HepG2 (cell line): Measurements from ENCODE around the gene NDUFB5. TPM values are rescaled to one million over a fixed set of nuclear protein-coding genes. Genes with fewer than 3 reads are reported as not detected.

Source experiments
- ASH2L ChIP-seq: fragments of 300-600, 200-600 bp; sonication (generic); IDR thresholded peaks from 2 replicates; pipeline ENCODE4 v1.7.0; 2017; ENCODE audit warnings: low read depth, mild to moderate bottlenecking, moderate library complexity, mixed read lengths, low read length; ENCODE audit not compliant: insufficient read length
- KDM5B ChIP-seq: sonication (generic); formaldehyde crosslinking; IDR thresholded peaks from 2 replicates; pipeline ENCODE4 v1.4.0; 2020; ENCODE audit warnings: missing genetic modification reagents, mild to moderate bottlenecking, borderline replicate concordance
- POGZ ChIP-seq: sonication (generic); formaldehyde crosslinking; IDR thresholded peaks from 2 replicates; pipeline ENCODE4 v1.4.0; 2020; ENCODE audit warnings: mild to moderate bottlenecking, missing genetic modification reagents
- SMARCC2 ChIP-seq: fragments of 450-650 bp; IDR thresholded peaks from 2 replicates; pipeline ENCODE4 v1.6.1; 2017; ENCODE audit warnings: antibody characterized with exemption, mild to moderate bottlenecking
- SOX6 ChIP-seq, 2 experiments: fragments of 450-650 bp in 1 of 2; sonication (generic) in 1 of 2; formaldehyde crosslinking in 1 of 2; IDR thresholded peaks; 2 replicates each; pipeline versions ENCODE4 v1.4.0 to v1.6.1; 2017 to 2020; ENCODE audit warnings: antibody characterized with exemption in 1 of 2, mild to moderate bottlenecking in 1 of 2, missing genetic modification reagents in 1 of 2
- TSC22D2 ChIP-seq: sonication (generic); formaldehyde crosslinking; IDR thresholded peaks from 2 replicates; pipeline ENCODE4 v1.5.1; 2020; ENCODE audit warnings: missing genetic modification reagents, mild to moderate bottlenecking, borderline replicate concordance
- ZBED4 ChIP-seq: sonication (generic); formaldehyde crosslinking; IDR thresholded peaks from 2 replicates; pipeline ENCODE4 v1.4.0; 2020; ENCODE audit warnings: missing genetic modification reagents, borderline replicate concordance
- ZKSCAN1 ChIP-seq: fragments of 150-350 bp; IDR thresholded peaks from 2 replicates; pipeline ENCODE4 v1.6.1; 2014; ENCODE audit warnings: low read length
- ZNF160 ChIP-seq: sonication (generic); formaldehyde crosslinking; IDR thresholded peaks from 2 replicates; pipeline ENCODE4 v1.8.0; 2022; ENCODE audit warnings: mild to moderate bottlenecking, inconsistent platforms, missing genetic modification reagents
- ZNF207 ChIP-seq: fragments of 450-650 bp; IDR thresholded peaks from 2 replicates; pipeline ENCODE4 v1.6.1; 2016; ENCODE audit warnings: antibody characterized with exemption, borderline replicate concordance
- ZNF292 ChIP-seq: sonication (generic); formaldehyde crosslinking; IDR thresholded peaks from 2 replicates; pipeline ENCODE4 v1.8.1; 2022; ENCODE audit warnings: mild to moderate bottlenecking, low read depth, missing genetic modification reagents, borderline replicate concordance
- ZNF329 ChIP-seq: sonication (generic); formaldehyde crosslinking; IDR thresholded peaks from 2 replicates; pipeline ENCODE4 v1.9.0; 2021; ENCODE audit warnings: low read depth, mild to moderate bottlenecking, missing genetic modification reagents
- polyA plus RNA-seq, 8 experiments: library from polyadenylated mRNA; depleted of rRNA in 3 of 8; stranded (reverse) in 7 of 8; unstranded in 1 of 8; fragments of >200 nt; fragmentation: Illumina TruSeq in 4 of 8; extraction: Trizol in 4 of 8; gene quantifications; 2 replicates each; pipeline versions ENCODE4 v1.2.1 to v1.2.3, GENCODE V29; 2011 to 2016; ENCODE audit warnings: low read depth in 4 of 8, missing spikeins in 1 of 8, mixed read lengths in 1 of 8; ENCODE audit not compliant: insufficient read depth in 1 of 8
- total RNA-seq, 5 experiments: library from RNA; depleted of rRNA; stranded (reverse); fragments of >200 nt; fragmentation: Illumina TruSeq; extraction: Trizol; gene quantifications; 2 replicates each; pipeline ENCODE4 v1.2.3, GENCODE V29; 2016; ENCODE audit warnings: low read depth in 1 of 5
- TF ChIP-seq, protein P1 (sequence below): sonication (generic); formaldehyde crosslinking; IDR thresholded peaks from 2 replicates; pipeline ENCODE4 v1.4.0; 2020; ENCODE audit warnings: mild to moderate bottlenecking, missing genetic modification reagents, borderline replicate concordance
- TF ChIP-seq, protein P2 (sequence below): IDR thresholded peaks from 2 replicates; pipeline ENCODE4 v1.6.1; 2016; ENCODE audit warnings: low read depth, missing genetic modification reagents, missing compliant biosample characterization

Gene NDUFB5
- total and polyA plus RNA-seq, 2 of the 13 experiments (the other 11 are each of a cell fraction or from before 2014, with no cell fraction given) = 43.3 to 120 TPM

GRCh38 chr3:179562591-179563270 is 41.9 kb upstream of the NDUFB5 start, which contains the start of gene ACTL6A (continued):
- no peak for TF ChIP-seq SOX6 (IDR thresholded peaks at IDR 0.05)
- TF ChIP-seq SOX6 (CRISPR knock-in tag; IDR thresholded peaks at IDR 0.05) = peak; percentile 51; the same call in 1 of the 2 replicates
- TF ChIP-seq SMARCC2 = no peak
- TF ChIP-seq, protein P1, sequence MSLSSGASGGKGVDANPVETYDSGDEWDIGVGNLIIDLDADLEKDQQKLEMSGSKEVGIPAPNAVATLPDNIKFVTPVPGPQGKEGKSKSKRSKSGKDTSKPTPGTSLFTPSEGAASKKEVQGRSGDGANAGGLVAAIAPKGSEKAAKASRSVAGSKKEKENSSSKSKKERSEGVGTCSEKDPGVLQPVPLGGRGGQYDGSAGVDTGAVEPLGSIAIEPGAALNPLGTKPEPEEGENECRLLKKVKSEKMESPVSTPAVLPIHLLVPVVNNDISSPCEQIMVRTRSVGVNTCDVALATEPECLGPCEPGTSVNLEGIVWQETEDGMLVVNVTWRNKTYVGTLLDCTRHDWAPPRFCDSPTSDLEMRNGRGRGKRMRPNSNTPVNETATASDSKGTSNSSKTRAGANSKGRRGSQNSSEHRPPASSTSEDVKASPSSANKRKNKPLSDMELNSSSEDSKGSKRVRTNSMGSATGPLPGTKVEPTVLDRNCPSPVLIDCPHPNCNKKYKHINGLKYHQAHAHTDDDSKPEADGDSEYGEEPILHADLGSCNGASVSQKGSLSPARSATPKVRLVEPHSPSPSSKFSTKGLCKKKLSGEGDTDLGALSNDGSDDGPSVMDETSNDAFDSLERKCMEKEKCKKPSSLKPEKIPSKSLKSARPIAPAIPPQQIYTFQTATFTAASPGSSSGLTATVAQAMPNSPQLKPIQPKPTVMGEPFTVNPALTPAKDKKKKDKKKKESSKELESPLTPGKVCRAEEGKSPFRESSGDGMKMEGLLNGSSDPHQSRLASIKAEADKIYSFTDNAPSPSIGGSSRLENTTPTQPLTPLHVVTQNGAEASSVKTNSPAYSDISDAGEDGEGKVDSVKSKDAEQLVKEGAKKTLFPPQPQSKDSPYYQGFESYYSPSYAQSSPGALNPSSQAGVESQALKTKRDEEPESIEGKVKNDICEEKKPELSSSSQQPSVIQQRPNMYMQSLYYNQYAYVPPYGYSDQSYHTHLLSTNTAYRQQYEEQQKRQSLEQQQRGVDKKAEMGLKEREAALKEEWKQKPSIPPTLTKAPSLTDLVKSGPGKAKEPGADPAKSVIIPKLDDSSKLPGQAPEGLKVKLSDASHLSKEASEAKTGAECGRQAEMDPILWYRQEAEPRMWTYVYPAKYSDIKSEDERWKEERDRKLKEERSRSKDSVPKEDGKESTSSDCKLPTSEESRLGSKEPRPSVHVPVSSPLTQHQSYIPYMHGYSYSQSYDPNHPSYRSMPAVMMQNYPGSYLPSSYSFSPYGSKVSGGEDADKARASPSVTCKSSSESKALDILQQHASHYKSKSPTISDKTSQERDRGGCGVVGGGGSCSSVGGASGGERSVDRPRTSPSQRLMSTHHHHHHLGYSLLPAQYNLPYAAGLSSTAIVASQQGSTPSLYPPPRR = 0 out of 2 replicates have a peak, but pooled peaks have one; percentile 43
- TF ChIP-seq POGZ (CRISPR knock-in tag) = peak; percentile 87
- TF ChIP-seq KDM5B (CRISPR knock-in tag) = 0 out of 2 replicates have a peak, but pooled peaks have one; percentile 44
- no peak for TF ChIP-seq ZNF160
- 0 out of 2 replicates have a peak, but pooled peaks have one; percentile 37 for TF ChIP-seq TSC22D2 (CRISPR knock-in tag)
- no peak for TF ChIP-seq ZNF207
- TF ChIP-seq ZBED4 (CRISPR knock-in tag) = no peak
- TF ChIP-seq, protein P2, sequence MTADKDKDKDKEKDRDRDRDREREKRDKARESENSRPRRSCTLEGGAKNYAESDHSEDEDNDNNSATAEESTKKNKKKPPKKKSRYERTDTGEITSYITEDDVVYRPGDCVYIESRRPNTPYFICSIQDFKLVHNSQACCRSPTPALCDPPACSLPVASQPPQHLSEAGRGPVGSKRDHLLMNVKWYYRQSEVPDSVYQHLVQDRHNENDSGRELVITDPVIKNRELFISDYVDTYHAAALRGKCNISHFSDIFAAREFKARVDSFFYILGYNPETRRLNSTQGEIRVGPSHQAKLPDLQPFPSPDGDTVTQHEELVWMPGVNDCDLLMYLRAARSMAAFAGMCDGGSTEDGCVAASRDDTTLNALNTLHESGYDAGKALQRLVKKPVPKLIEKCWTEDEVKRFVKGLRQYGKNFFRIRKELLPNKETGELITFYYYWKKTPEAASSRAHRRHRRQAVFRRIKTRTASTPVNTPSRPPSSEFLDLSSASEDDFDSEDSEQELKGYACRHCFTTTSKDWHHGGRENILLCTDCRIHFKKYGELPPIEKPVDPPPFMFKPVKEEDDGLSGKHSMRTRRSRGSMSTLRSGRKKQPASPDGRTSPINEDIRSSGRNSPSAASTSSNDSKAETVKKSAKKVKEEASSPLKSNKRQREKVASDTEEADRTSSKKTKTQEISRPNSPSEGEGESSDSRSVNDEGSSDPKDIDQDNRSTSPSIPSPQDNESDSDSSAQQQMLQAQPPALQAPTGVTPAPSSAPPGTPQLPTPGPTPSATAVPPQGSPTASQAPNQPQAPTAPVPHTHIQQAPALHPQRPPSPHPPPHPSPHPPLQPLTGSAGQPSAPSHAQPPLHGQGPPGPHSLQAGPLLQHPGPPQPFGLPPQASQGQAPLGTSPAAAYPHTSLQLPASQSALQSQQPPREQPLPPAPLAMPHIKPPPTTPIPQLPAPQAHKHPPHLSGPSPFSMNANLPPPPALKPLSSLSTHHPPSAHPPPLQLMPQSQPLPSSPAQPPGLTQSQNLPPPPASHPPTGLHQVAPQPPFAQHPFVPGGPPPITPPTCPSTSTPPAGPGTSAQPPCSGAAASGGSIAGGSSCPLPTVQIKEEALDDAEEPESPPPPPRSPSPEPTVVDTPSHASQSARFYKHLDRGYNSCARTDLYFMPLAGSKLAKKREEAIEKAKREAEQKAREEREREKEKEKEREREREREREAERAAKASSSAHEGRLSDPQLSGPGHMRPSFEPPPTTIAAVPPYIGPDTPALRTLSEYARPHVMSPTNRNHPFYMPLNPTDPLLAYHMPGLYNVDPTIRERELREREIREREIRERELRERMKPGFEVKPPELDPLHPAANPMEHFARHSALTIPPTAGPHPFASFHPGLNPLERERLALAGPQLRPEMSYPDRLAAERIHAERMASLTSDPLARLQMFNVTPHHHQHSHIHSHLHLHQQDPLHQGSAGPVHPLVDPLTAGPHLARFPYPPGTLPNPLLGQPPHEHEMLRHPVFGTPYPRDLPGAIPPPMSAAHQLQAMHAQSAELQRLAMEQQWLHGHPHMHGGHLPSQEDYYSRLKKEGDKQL (CRISPR knock-in tag) = 0 out of 2 replicates have a peak, but pooled peaks have one; percentile 18
- TF ChIP-seq ZNF292 = no peak; the same call in 1 of the 2 replicates
- TF ChIP-seq ASH2L = peak; percentile 90
- TF ChIP-seq ZNF329 (CRISPR knock-in tag) = no peak
- TF ChIP-seq ZKSCAN1 = no peak
